ENCODE data around the gene DGCR8.

Gene DGCR8

GRCh38 chr22:20062043-20062765 lies 17.8 kb upstream of the DGCR8 start:
- no peak for DNase-seq (ENCODE audit: low read depth)
- no peak overlapping the region for H3K4me3 ChIP-seq (ENCODE audit: control insufficient read depth, low read depth, low read length)
- TF ChIP-seq, protein P1, sequence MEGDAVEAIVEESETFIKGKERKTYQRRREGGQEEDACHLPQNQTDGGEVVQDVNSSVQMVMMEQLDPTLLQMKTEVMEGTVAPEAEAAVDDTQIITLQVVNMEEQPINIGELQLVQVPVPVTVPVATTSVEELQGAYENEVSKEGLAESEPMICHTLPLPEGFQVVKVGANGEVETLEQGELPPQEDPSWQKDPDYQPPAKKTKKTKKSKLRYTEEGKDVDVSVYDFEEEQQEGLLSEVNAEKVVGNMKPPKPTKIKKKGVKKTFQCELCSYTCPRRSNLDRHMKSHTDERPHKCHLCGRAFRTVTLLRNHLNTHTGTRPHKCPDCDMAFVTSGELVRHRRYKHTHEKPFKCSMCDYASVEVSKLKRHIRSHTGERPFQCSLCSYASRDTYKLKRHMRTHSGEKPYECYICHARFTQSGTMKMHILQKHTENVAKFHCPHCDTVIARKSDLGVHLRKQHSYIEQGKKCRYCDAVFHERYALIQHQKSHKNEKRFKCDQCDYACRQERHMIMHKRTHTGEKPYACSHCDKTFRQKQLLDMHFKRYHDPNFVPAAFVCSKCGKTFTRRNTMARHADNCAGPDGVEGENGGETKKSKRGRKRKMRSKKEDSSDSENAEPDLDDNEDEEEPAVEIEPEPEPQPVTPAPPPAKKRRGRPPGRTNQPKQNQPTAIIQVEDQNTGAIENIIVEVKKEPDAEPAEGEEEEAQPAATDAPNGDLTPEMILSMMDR (IDR thresholded peaks at IDR 0.05; ENCODE audit: control insufficient read depth, insufficient read depth, low read depth, low read length, missing control alignments), result no peak

DNA sequence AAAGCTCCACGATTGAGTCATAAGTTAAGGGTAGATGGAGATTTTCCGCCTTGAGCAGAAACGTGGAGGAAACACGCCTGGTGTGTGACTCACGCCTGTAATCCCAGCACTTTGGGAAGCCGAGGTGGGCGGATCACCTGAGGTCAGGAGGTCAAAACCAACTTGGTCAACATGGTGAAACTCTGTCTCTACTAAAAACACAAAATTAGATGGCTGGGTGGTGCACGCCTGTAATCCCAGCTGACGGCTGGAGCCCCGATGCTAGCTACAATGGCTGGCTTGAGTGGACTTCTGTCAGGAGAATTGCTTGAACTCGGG lies 17.3 kb upstream of the DGCR8 start:
- DNase-seq (ENCODE audit: low read depth), result peak; percentile 3
- TF ChIP-seq, protein P1 (IDR thresholded peaks at IDR 0.05; ENCODE audit: control insufficient read depth, insufficient read depth, low read depth, low read length, missing control alignments), result no peak
- H3K4me3 ChIP-seq (ENCODE audit: control insufficient read depth, low read depth, low read length), result no peak overlapping the region

- no peak for DNase-seq (ENCODE audit: low read depth)
- TF ChIP-seq, protein P1 (IDR thresholded peaks at IDR 0.05; ENCODE audit: control insufficient read depth, insufficient read depth, low read depth, low read length, missing control alignments), result no peak
- no peak overlapping the region for H3K4me3 ChIP-seq (ENCODE audit: control insufficient read depth, low read depth, low read length)
Observed at GRCh38 chr22:20063271-20064139, 16.5 kb upstream of the DGCR8 start.

- TF ChIP-seq, protein P1 (IDR thresholded peaks at IDR 0.05; ENCODE audit: control insufficient read depth, insufficient read depth, low read depth, low read length, missing control alignments), result no peak
- H3K4me3 ChIP-seq (ENCODE audit: control insufficient read depth, low read depth, low read length), result no peak overlapping the region
- no peak for DNase-seq (ENCODE audit: low read depth)
Observed at GRCh38 chr22:20064140-20064480, 15.9 kb upstream of the DGCR8 start.

GRCh38 chr22:20064545-20065262 lies 15.3 kb upstream of the DGCR8 start:
- no peak for DNase-seq (ENCODE audit: low read depth)
- TF ChIP-seq, protein P1 (IDR thresholded peaks at IDR 0.05; ENCODE audit: control insufficient read depth, insufficient read depth, low read depth, low read length, missing control alignments), result no peak
- no peak overlapping the region for H3K4me3 ChIP-seq (ENCODE audit: control insufficient read depth, low read depth, low read length)

- no peak overlapping the region for H3K4me3 ChIP-seq (ENCODE audit: control insufficient read depth, low read depth, low read length)
- no peak for DNase-seq (ENCODE audit: low read depth)
- TF ChIP-seq, protein P1 (IDR thresholded peaks at IDR 0.05; ENCODE audit: control insufficient read depth, insufficient read depth, low read depth, low read length, missing control alignments), result no peak
Observed at GRCh38 chr22:20065896-20066616, 14.0 kb upstream of the DGCR8 start.
